HG03378 (cell line): Measurements from ENCODE around the gene CDKN1C.

ENCODE experiments used
- ATAC-seq: cut with Tn5 transposase; IDR thresholded peaks from one replicate; pipeline ENCODE4 v1.9.1; 2021; ENCODE audit warnings: mild to moderate bottlenecking, moderate library complexity; ENCODE audit not compliant: unreplicated experiment

CDKN1C gene

GRCh38 chr11:2870969-2871680, 14.4 kb downstream of the CDKN1C start:
- ATAC-seq = no peak

- ATAC-seq = no peak
Measured at GRCh38 chr11:2870460-2870859, 15.1 kb downstream of the CDKN1C start.

DNA sequence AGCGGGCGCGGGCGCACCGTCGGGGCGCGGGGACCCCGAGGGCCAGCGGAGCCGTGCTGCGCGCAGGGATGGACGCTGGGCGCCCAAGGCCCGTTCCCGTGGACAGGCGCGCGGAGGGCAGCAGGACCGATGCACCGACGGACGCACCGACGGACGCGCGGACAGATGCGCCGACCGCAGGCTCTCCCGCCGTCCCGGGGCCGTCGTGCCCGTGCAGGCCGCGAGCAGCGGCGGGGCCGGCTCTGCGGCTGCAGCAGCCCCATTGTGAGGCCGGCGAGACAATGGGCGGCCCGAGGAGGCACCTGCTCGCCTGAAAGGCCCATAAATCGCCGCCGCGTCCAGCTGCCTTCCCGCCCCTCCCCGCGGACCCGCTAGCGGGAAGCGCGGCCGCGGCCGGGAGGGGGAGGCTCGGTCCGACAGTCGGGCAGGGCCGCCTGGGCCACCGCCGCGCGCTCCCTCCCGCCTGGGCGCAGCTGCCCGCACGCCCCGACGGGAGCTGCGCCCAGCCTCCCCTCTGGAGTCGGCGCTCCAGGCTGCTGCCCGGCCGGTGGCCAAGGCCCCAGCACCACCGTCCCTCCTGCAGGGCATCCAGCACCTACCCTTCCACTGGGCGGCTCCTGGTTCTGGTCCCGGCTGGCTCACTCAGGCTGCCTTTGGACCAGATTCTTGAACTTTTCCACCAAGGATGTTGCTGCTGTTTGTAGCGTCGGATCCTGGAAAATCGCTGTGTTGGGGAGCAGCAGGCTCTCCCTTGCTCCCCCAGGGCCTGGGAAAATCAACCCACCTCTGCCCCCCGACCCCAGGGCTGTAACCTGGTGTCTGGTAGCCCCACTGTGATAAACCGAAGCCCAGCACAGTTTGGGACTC, 15.8 kb downstream of the CDKN1C start:
- ATAC-seq = no peak

- no peak for ATAC-seq
Measured at GRCh38 chr11:2869134-2869526, 16.4 kb downstream of the CDKN1C start.

DNA sequence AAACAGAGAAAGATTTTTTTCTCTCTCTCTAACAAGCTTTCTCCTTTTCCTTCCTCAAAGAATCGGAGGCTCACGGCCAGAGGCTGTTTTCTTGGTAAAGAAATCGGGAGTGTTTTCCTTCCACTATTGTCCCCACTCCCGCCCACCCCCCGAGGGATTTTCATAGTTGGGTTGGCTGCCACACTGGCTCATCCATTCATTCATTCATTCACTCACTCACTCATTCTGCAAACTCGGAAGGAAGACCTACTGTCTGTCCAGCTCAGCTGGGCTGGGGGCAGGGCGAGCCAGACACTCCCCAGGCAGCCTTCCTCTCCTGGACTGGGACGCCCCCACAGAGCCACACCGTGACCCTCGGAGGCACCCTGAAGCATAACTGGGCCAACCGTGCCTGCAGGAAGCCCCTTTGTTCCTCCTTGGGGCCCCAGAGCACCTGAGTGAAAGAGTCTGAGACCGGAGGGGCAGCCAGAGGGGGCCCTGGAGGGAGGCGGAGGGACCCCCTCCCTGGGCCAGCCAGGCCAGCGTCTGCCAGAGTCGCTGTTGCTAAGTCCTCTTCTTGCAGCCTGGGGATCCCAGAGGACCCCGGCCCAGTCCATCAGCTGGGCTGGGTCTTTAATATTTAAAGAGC, 17.0 kb downstream of the CDKN1C start:
- no peak for ATAC-seq

- ATAC-seq = no peak
Measured at GRCh38 chr11:2867722-2868505, 17.7 kb downstream of the CDKN1C start.

- ATAC-seq = no peak
Measured at GRCh38 chr11:2867142-2867541, 18.4 kb downstream of the CDKN1C start.

DNA sequence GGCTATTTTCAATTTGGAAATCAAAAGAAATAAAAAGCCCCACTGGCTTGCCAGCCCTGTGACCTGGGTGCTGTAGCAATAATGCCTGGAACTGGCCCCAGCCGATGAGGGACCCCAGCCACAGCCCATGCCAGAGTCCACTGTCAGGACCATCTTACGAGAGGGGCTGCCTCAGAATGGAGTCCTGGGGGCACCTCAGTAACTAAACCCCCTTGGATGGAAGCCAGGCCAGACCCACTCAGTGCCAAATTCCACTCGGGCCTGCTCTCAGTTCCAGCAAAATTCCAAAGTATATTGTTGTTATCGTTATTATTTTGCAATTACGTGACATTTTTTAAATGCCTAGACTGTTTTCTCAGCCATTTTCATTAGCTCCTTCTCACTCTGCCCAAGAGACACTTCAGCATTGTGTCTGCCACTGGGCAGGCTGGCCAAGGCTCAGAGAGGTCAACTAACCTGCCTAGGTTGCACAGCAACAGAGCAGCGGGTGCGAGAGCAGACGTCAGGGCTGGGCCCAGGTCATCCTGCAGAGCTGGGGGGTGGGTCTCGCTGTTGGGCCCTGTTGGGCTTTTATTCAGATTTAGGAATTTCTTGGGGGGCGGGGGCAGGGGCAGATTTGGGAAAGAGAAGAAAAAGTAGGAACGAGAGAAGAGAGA, 19.5 kb downstream of the CDKN1C start:
- no peak for ATAC-seq

DNA sequence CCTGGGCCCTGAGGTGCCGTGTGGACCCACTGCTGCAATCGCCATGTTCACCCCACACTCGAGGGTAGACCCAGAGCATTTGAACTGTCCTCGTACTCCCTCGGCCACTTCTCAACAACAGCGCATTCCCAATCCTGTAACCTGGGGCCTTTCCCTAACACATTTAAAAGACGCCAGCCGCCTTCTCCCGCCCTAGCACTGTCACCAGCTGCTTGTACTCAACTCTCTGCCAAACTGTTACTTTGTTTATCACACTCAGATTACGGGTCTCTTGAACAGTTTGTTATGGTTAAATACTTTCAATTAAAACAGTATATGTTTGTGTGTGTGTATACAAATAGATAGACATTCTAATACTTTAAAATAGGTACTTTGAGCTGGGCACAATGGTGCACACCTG, 20.7 kb downstream of the CDKN1C start:
- no peak for ATAC-seq

DNA sequence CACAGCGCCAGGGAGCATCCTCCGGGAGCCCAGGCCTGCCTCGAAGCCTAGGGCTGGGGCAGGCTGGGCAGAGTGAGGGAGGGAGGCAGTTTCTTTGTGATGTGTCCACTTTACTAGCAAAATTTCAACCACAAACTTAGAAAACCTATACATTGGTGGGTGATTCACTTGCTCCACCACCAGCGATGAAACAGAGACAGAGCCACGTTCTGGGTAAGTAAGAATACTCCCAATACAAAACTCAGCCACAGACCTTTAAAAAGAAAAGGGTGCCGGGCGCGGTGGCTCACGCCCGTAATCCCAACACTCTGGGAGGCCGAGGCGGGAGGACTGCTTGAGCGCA, 22.3 kb downstream of the CDKN1C start:
- ATAC-seq = no peak

- ATAC-seq = no peak
Measured at GRCh38 chr11:2862395-2863275, 22.9 kb downstream of the CDKN1C start.

DNA sequence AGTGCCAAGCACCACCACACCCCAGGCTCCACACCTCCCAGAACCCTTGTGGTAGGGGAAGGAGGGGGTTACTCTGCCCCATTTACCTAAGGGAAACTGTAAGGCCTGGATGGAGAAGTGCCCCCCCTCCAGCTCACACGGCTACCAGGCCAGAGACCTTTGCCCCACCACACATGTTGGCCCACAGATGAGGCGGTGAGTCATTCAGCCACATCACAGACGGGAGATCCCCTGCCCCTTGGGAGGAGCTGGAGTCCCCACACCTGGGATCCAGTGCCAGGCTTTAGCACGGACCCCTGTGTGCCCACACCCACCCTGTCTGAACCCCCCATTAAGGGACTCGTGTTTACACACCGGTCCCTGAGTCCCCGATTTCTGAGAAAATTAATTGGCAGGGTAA, 24.9 kb downstream of the CDKN1C start:
- ATAC-seq = no peak

DNA sequence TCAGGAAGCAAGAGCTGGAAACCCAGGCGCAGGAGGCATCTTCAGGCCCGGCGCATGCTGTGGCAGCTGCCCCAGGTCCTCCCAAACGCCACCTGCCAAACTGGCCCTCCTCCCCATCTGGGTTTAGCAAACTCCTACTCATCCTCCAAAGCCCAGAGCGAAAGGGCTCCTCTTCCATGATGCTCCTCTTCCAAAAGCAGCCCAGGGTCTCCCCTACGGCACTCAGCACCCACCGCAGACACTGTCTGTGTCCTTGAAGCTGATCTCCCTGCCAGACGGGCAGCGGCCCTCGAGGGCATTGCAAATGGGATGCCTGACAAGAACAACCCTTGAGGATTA, 25.9 kb downstream of the CDKN1C start:
- ATAC-seq = no peak

- no peak for ATAC-seq
Measured at GRCh38 chr11:2858995-2859698, 26.4 kb downstream of the CDKN1C start.

DNA sequence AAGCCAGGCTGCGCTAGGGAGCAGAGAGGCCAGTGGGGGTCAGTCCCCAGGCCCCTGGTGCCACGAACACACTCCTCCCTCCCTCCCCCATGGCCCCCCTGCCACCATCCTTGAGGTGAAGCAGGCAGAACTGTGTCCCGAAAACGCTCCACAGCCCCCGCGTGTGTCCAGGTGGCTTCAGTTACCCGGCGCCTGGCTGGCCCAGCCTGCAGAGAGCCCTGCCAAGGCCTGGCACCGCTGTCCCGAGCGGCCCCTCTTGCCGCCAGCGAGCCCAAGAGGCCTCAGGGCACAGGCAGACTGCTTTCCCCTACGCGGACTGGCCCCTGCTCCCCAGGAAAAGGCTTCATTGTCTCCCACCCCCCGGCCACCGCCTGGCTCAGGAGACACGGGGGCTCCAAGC, 27.7 kb downstream of the CDKN1C start:
- ATAC-seq = no peak

- no peak for ATAC-seq
Measured at GRCh38 chr11:2857276-2857675, 28.3 kb downstream of the CDKN1C start.

DNA sequence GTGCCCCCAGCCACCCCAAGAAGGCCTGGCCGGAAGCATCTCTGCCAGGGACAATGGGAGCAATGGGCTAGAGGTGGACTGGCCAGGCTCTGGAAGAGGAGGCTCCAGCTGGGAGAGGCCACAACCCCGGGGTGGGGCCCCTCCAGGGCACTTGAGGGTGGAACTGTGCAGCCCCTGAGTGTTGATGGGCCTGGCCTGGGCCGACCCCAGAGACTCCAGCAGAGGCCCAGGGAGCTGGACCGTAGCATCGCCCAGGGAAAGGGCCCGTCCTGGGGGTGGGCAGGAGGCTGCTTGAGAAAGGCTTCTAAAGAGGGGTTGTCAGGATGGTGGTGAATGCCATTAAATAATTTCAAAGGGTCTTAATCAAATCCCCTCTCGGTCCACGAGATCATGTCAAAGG, 30.4 kb downstream of the CDKN1C start:
- no peak for ATAC-seq

GRCh38 chr11:2853997-2854560, 31.5 kb downstream of the CDKN1C start:
- ATAC-seq = no peak

DNA sequence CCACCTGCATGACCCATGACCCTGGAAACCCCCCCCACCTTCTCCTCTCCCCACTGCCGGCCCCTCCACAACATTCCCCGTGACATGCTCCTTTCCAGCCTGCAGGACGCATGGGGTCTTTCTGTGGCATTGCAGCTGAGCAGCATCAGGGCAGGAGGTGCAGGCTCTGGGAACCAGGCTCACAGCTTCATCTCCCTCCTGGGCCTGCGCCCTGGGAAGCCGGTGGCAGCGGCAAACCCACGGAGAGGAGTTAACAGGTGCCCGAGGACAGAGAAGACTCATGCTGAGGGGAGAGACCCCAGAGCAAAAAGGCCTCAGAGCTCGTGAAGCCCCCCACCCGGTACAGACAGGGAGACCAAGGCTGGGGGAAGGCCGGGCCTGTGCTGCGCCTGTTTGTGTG, 32.2 kb downstream of the CDKN1C start:
- no peak for ATAC-seq
